Glutamatergic neuron (in vitro differentiated cells): ENCODE results near the gene CCNL1. TPM values are rescaled to one million over a fixed set of nuclear protein-coding genes. Genes with fewer than 3 reads are reported as not detected.

Source experiments
- DNase-seq: peaks from one replicate; pipeline ENCODE4 v3.0.0; 2022
- H3K27ac Mint-ChIP-seq: one replicate; pipeline ENCODE4 v1.8.0; 2020; ENCODE audit warnings: mild to moderate bottlenecking, mixed read lengths, inconsistent platforms; ENCODE audit not compliant: unreplicated experiment
- H3K27me3 Mint-ChIP-seq: one replicate; pipeline ENCODE4 v1.8.0; 2020; ENCODE audit warnings: mild to moderate bottlenecking, moderate library complexity, mixed read lengths, inconsistent platforms; ENCODE audit not compliant: unreplicated experiment
- H3K36me3 Mint-ChIP-seq: one replicate; pipeline ENCODE4 v1.8.0; 2020; ENCODE audit warnings: mild to moderate bottlenecking, mixed read lengths, inconsistent platforms; ENCODE audit not compliant: unreplicated experiment
- H3K4me1 Mint-ChIP-seq: one replicate; pipeline ENCODE4 v1.8.0; 2020; ENCODE audit warnings: mild to moderate bottlenecking, low read depth, mixed read lengths, inconsistent platforms; ENCODE audit not compliant: unreplicated experiment
- H3K4me3 Mint-ChIP-seq: one replicate; pipeline ENCODE4 v1.8.0; 2020; ENCODE audit warnings: mild to moderate bottlenecking, mixed read lengths, inconsistent platforms; ENCODE audit not compliant: unreplicated experiment
- H3K9me3 Mint-ChIP-seq: one replicate; pipeline ENCODE4 v1.8.0; 2020; ENCODE audit warnings: mild to moderate bottlenecking, moderate library complexity, mixed read lengths, inconsistent platforms; ENCODE audit not compliant: unreplicated experiment
- long read RNA-seq: library from polyadenylated mRNA; unstranded; transcript quantifications from one replicate; pipeline ENCODE4 v2.0.0, GENCODE V29; 2020; ENCODE audit not compliant: unreplicated experiment
- total RNA-seq: library from RNA; stranded (reverse); fragmentation: NEBNext Ultra II Directional; extraction: Animal tissue kit (Norgen Biotek cat#: 25700); gene quantifications from one replicate; pipeline ENCODE4 v1.2.1, GENCODE V29; 2021; ENCODE audit not compliant: unreplicated experiment
- TF ChIP-seq, protein P1 (sequence below): fragments of 200-600 bp; sonication (generic); IDR thresholded peaks from one replicate; pipeline ENCODE4 v1.5.0; 2021; ENCODE audit not compliant: partially characterized antibody, unreplicated experiment

CCNL1 gene
- 123 TPM for total RNA-seq
- long read RNA-seq, partial matches to known transcripts, result 5 of 11 reads
- long read RNA-seq, other reads (novel, unspliced or antisense), result 4 of 11 reads

DNA sequence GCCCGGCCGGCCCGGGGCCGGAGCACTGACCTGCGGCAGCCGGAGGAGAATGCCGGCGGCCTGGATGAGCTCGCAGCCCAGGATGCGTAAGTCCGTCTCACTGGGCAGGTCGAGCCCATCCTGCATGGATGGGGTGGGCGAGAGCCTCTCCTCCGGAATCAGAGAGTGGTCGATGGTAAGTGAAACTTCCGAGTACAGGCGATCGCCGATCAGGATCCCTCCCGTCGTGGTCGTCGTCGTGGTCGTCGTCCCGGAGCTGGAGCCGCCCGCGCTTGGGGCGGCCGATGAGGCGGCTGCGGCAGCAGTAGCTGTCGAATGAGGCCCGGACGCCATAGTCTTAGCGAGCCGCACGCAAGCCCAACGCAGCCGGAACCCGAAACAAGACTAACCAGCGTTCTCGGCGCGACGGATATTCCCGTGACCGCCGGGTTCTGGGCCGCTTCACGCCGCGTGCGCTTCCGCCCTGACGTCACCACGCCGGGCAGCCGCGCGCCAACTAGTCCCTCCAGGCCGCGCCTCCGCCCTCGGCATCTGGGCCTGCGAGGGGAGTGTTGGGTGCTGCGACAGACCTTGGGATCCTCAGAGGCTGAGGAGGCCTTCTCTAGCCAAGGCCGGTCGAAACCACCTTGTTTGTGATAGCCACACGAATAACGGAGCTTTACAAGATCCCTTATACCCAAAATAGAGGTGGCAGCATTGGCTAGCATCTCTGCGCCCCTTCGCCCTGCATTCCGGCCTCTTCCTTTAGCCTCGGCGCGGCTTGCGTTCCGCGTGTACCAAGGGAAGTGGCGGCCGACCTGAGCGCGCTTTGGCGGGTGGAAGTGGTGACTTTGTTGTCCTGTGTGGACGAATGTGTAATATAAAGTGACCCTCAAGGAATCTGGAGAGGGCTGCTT lies at the start of gene CCNL1:
Gene CCNL1 (minus strand): TSS at position 386 of the 896 bp plus-strand sequence. CDS start 53 bp downstream, at position 333.
- peak; percentile 95 for DNase-seq
- TF ChIP-seq, protein P1, sequence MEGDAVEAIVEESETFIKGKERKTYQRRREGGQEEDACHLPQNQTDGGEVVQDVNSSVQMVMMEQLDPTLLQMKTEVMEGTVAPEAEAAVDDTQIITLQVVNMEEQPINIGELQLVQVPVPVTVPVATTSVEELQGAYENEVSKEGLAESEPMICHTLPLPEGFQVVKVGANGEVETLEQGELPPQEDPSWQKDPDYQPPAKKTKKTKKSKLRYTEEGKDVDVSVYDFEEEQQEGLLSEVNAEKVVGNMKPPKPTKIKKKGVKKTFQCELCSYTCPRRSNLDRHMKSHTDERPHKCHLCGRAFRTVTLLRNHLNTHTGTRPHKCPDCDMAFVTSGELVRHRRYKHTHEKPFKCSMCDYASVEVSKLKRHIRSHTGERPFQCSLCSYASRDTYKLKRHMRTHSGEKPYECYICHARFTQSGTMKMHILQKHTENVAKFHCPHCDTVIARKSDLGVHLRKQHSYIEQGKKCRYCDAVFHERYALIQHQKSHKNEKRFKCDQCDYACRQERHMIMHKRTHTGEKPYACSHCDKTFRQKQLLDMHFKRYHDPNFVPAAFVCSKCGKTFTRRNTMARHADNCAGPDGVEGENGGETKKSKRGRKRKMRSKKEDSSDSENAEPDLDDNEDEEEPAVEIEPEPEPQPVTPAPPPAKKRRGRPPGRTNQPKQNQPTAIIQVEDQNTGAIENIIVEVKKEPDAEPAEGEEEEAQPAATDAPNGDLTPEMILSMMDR, result no peak
- Mint-ChIP-seq H3K4me1 (peaks cover 34% of the 10 kb centered on the region), H3K27ac (peak within 1 kb of the TSS; percentile 99), H3K36me3 (no peaks in the 10 kb centered on the region), H3K4me3 (peak within 1 kb of the TSS; percentile 100), H3K9me3 (peaks cover 13% of the 10 kb centered on the region), H3K27me3 (peaks cover 6% of the 10 kb centered on the region)

GRCh38 chr3:157204880-157205279 lies 44.9 kb upstream of the CCNL1 start:
- Mint-ChIP-seq H3K4me1 (peaks cover 8% of the 10 kb centered on the region), H3K9me3 (peaks cover 1% of the 10 kb centered on the region), H3K36me3 (no peaks in the 10 kb centered on the region), H3K27ac (no peak overlapping the region), H3K4me3 (no peak overlapping the region), H3K27me3 (no peaks in the 10 kb centered on the region)
- TF ChIP-seq, protein P1, result no peak
- no peak for DNase-seq

DNA sequence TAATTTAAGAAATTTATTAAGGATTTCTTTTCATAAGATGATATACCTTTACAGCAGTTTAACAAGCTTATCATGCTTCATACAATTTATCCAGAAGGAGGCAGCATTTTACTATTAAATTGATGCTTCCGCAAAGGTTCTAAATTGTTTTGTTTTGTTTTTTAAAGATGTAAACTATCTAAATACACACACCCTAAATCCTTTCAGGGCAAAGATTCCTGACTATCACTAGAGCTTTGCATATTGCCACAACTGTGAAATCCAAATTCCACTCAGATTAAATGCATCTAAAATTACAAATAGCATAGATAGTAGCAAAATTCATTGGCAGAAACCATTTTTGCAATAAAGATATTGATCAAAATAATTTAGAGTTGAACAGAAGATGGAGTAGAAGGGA lies 44.5 kb upstream of the CCNL1 start:
- Mint-ChIP-seq H3K27ac (no peak overlapping the region), H3K36me3 (no peaks in the 10 kb centered on the region), H3K4me1 (peaks cover 8% of the 10 kb centered on the region), H3K4me3 (no peak overlapping the region), H3K9me3 (peaks cover 1% of the 10 kb centered on the region), H3K27me3 (no peaks in the 10 kb centered on the region)
- TF ChIP-seq, protein P1, result peak; percentile 40
- no peak for DNase-seq

- Mint-ChIP-seq H3K27ac (no peak overlapping the region), H3K4me3 (no peak overlapping the region), H3K4me1 (peaks cover 8% of the 10 kb centered on the region), H3K36me3 (no peaks in the 10 kb centered on the region), H3K27me3 (no peaks in the 10 kb centered on the region), H3K9me3 (no peaks in the 10 kb centered on the region)
- TF ChIP-seq, protein P1, result peak; percentile 65
- no peak for DNase-seq
These were observed 41.8 kb upstream of the CCNL1 start for GRCh38 chr3:157201648-157202278.
